HCT116 (cell line): ENCODE results near the gene SNX4. TPM values are rescaled to one million over a fixed set of nuclear protein-coding genes. Genes with fewer than 3 reads are reported as not detected.

Experiments
- ATAC-seq: fragments of 200-7000 bp; cut with Tn5 transposase; 2 replicates; pipeline ENCODE4 v1.9.1; 2020; ENCODE audit warnings: mild to moderate bottlenecking, moderate library complexity
- BruUV-seq: library from RNA; stranded (reverse); fragments of 400-500 nt; replicated peaks from 2 replicates; lab custom pipeline; 2021; lab: Mats Ljungman, UMichigan
- CTCF ChIA-PET: fragments of 300-600 bp; sonication (Branson Sonifier 250); formaldehyde crosslinking; loops from one replicate; lab custom pipeline; 2021; ENCODE audit warnings: antibody characterized with exemption; lab: Charles Lee
- POLR2A ChIA-PET: fragments of 300-600, 350-600 bp; sonication (Branson Sonifier 250); formaldehyde crosslinking; loops from one replicate; lab custom pipeline; 2021; ENCODE audit warnings: antibody characterized with exemption; lab: Charles Lee
- RAD21 ChIA-PET, 2 experiments: fragments of 300-600 bp; sonication (Branson Sonifier 250); formaldehyde crosslinking; loops; one replicate each; lab custom pipeline; 2023; ENCODE audit warnings: low total read pairs in 2 of 2; ENCODE audit not compliant: uncharacterized antibody in 2 of 2, unreplicated experiment in 2 of 2, low non-redundant PET in 1 of 2; lab: Charles Lee
- DNase-seq: peaks from one replicate; pipeline ENCODE4 v3.0.0-alpha.2; 2010; ENCODE audit warnings: low read depth, low spot score
- H2AFZ ChIP-seq: fragments of 200-600 bp; shearing (Covaris generic), sonication (generic); 2 replicates; pipeline ENCODE4 v1.6.1; 2017; ENCODE audit warnings: low read depth, mixed run types, mixed read lengths, antibody characterized with exemption, low read length; ENCODE audit not compliant: poor library complexity, severe bottlenecking
- H3K27ac ChIP-seq: 2 replicates; pipeline ENCODE4 v1.5.1; 2012; ENCODE audit warnings: low read depth, low read length
- H3K27me3 ChIP-seq: fragments of 200-600 bp; sonication (generic); 2 replicates; pipeline ENCODE4 v1.6.1; 2016; ENCODE audit warnings: mixed run types, low read length, mixed read lengths; ENCODE audit not compliant: insufficient read depth
- H3K36me3 ChIP-seq, 2 experiments: fragments of 200-500 bp in 1 of 2; fragments of 200-600 bp in 1 of 2; sonication (Bioruptor generic) in 1 of 2; sonication (generic) in 1 of 2; 2 replicates each; pipeline versions ENCODE4 v1.5.1 to v1.6.1; 2014 to 2016; ENCODE audit warnings: low read length in 2 of 2, inconsistent platforms in 1 of 2, mixed read lengths in 1 of 2, mixed run types in 1 of 2; ENCODE audit not compliant: insufficient read depth in 2 of 2, control insufficient read depth in 1 of 2
- H3K4me1 ChIP-seq, 2 experiments: fragments of 200-600 bp in 1 of 2; sonication (generic) in 1 of 2; 2 replicates each; pipeline versions ENCODE4 v1.5.1 to v1.6.1; 2012 to 2017; ENCODE audit warnings: low read length in 2 of 2, inconsistent platforms in 1 of 2, mild to moderate bottlenecking in 1 of 2, mixed read lengths in 1 of 2, mixed run types in 1 of 2, moderate library complexity in 1 of 2; ENCODE audit not compliant: insufficient read depth in 2 of 2, control insufficient read depth in 1 of 2
- H3K4me2 ChIP-seq: fragments of 200-600 bp; sonication (generic); 2 replicates; pipeline ENCODE4 v1.6.1; 2017; ENCODE audit warnings: mixed run types, low read length, mixed read lengths
- H3K4me3 ChIP-seq, 2 experiments: fragments of 200-600 bp in 1 of 2; sonication (generic) in 1 of 2; replicated peaks in 1 of 2; 2 replicates each; pipeline ENCODE4 v1.5.1; 2011 to 2016; ENCODE audit warnings: low read length in 2 of 2, control low read depth in 1 of 2, low read depth in 1 of 2, mild to moderate bottlenecking in 1 of 2, mixed read lengths in 1 of 2, mixed run types in 1 of 2
- H3K79me2 ChIP-seq: fragments of 200-600 bp; sonication (generic); 2 replicates; pipeline ENCODE4 v1.6.1; 2017; ENCODE audit warnings: mild to moderate bottlenecking, mixed run types, low read length, moderate library complexity, mixed read lengths; ENCODE audit not compliant: insufficient read depth
- H3K9ac ChIP-seq: fragments of 200-600 bp; sonication (generic); 2 replicates; pipeline ENCODE4 v1.6.1; 2016; ENCODE audit warnings: low read length, mixed read lengths
- H3K9me2 ChIP-seq: fragments of 200-600 bp; sonication (generic), shearing (Covaris generic); 2 replicates; pipeline ENCODE4 v1.6.1; 2017; ENCODE audit warnings: mixed run types, mild to moderate bottlenecking, moderate library complexity; ENCODE audit not compliant: insufficient read depth
- H3K9me3 ChIP-seq, 2 experiments: fragments of 200-500 bp in 1 of 2; fragments of 200-600 bp in 1 of 2; sonication (Bioruptor generic) in 1 of 2; sonication (generic) in 1 of 2; 2 replicates each; pipeline ENCODE4 v1.6.1; 2014 to 2017; ENCODE audit warnings: low read length in 2 of 2, mixed read lengths in 2 of 2, inconsistent platforms in 1 of 2, low read depth in 1 of 2, mild to moderate bottlenecking in 1 of 2, mixed run types in 1 of 2, moderate library complexity in 1 of 2; ENCODE audit not compliant: control insufficient read depth in 1 of 2, insufficient read depth in 1 of 2
- H4K20me1 ChIP-seq: fragments of 200-600 bp; sonication (generic), shearing (Covaris generic); 2 replicates; pipeline ENCODE4 v1.6.1; 2017; ENCODE audit warnings: mixed run types, mild to moderate bottlenecking, moderate library complexity; ENCODE audit not compliant: insufficient read depth
- ATF3 ChIP-seq: IDR thresholded peaks from 2 replicates; pipeline ENCODE4 v1.6.1; 2012
- EGR1 ChIP-seq: IDR thresholded peaks from 2 replicates; pipeline ENCODE4 v1.6.1; 2012; ENCODE audit warnings: low read depth
- EZH2 ChIP-seq: fragments of 200-600 bp; sonication (generic); IDR thresholded peaks from 2 replicates; pipeline ENCODE4 v1.6.1; 2017; ENCODE audit warnings: antibody characterized with exemption, mixed run types
- FOSL1 ChIP-seq: IDR thresholded peaks from 2 replicates; pipeline ENCODE4 v1.6.1; 2012; ENCODE audit warnings: low read depth
- POLR2A ChIP-seq: IDR thresholded peaks from 2 replicates; pipeline ENCODE4 v1.7.0; 2011; ENCODE audit warnings: borderline replicate concordance; ENCODE audit not compliant: insufficient read depth, insufficient read length; ENCODE audit errors: extremely low read depth
- POLR2AphosphoS5 ChIP-seq: IDR thresholded peaks from 2 replicates; pipeline ENCODE4 v1.6.1; 2011; ENCODE audit warnings: mild to moderate bottlenecking, low read depth, low read length, moderate library complexity
- YY1 ChIP-seq: IDR thresholded peaks from 2 replicates; pipeline ENCODE4 v1.6.1; 2011; ENCODE audit warnings: low read length, low read depth, moderate library complexity, mild to moderate bottlenecking; ENCODE audit not compliant: insufficient replicate concordance; ENCODE audit errors: extremely low read depth
- ZBTB33 ChIP-seq: IDR thresholded peaks from 2 replicates; pipeline ENCODE4 v1.6.1; 2011; ENCODE audit warnings: mild to moderate bottlenecking, low read length, moderate library complexity; ENCODE audit not compliant: insufficient replicate concordance; ENCODE audit errors: extremely low read depth
- intact Hi-C: fragments of 100-400 bp; cut with micrococcal nuclease; formaldehyde crosslinking; loops from 2 replicates; pipeline ENCODE4 v1.10.0; 2022
- total RNA-seq: library from RNA; stranded (reverse); gene quantifications from one replicate; pipeline ENCODE4 v1.2.1, GENCODE V29; 2021; ENCODE audit not compliant: unreplicated experiment

SNX4 gene
- total RNA-seq, 1 experiment from 2014 or later = 21.1 TPM

GRCh38 chr3:125442506-125442905, 77.5 kb downstream of the SNX4 start:
- H3K4me2 ChIP-seq = no peak overlapping the region
- H3K27ac ChIP-seq = no peak overlapping the region
- intact Hi-C loops = no loop called here
- H3K9ac ChIP-seq = no peak overlapping the region
- TF ChIP-seq POLR2A = no peak
- no peak for TF ChIP-seq FOSL1
- no peak for TF ChIP-seq EZH2
- no peak for TF ChIP-seq YY1
- TF ChIP-seq, all 23 proteins: peak for 0
- Histone ChIP-seq H3K36me3 (peaks cover 3% of the 10 kb centered on the region in 2 experiments; a peak in 2 of 4 replicates), H3K9me3 (no peaks in the 10 kb centered on the region), H4K20me1 (no peaks in the 10 kb centered on the region), H3K4me3 (no peak overlapping the region), H3K79me2 (no peaks in the 10 kb centered on the region), H3K27me3 (no peaks in the 10 kb centered on the region), H3K9me2 (no peaks in the 10 kb centered on the region), H3K4me1 (no peaks in the 10 kb centered on the region), H2AFZ (no peak overlapping the region)
- ChIA-PET RAD21 (no interaction called here), CTCF (no interaction called here), POLR2A (no interaction called here)
- no TSS peak for BruUV-seq
- DNase-seq (no peak), ATAC-seq (no peak)

- Histone ChIP-seq H3K27ac (no peak overlapping the region), H3K79me2 (no peaks in the 10 kb centered on the region), H2AFZ (no peak overlapping the region), H3K4me3 (no peak overlapping the region), H3K4me2 (no peak overlapping the region), H3K9me3 (no peaks in the 10 kb centered on the region), H3K9me2 (no peaks in the 10 kb centered on the region), H3K27me3 (no peaks in the 10 kb centered on the region), H4K20me1 (no peaks in the 10 kb centered on the region), H3K9ac (no peak overlapping the region), H3K4me1 (no peaks in the 10 kb centered on the region), H3K36me3 (no peaks in the 10 kb centered on the region)
- ChIA-PET RAD21 (no interaction called here), CTCF (interaction anchor here (0.7 kb wide), 1 partner anchor 145 kb away, joined by 3 read pairs; no protein-coding TSS in a partner anchor), POLR2A (no interaction called here)
- DNase-seq (no peak), ATAC-seq (no peak)
- no peak for TF ChIP-seq POLR2A
- TF ChIP-seq EZH2 = no peak
- no peak for TF ChIP-seq EGR1
- TF ChIP-seq POLR2AphosphoS5 = no peak
- no peak for TF ChIP-seq FOSL1
- TF ChIP-seq ZBTB33 = no peak
- no peak for TF ChIP-seq ATF3
- intact Hi-C loops = no loop called here
- no TSS peak for BruUV-seq
Measured at GRCh38 chr3:125440970-125441369, 79.0 kb downstream of the SNX4 start.
